Body of pancreas (tissue), 4 donors: ENCODE measurements around the gene UBAP1. TPM values are rescaled to one million over a fixed set of nuclear protein-coding genes. Genes with fewer than 3 reads are reported as not detected.
A peak's percentile ranks its signal among the peaks of the same experiment; 100 is the strongest.
"Not testable (repeated sequence)": the region's sequence is repeated elsewhere in the genome, so short reads cannot be mapped to it uniquely, and the experiment has no call there.

Source experiments
- ATAC-seq: fragments of 150-250 bp; one replicate; pipeline ENCODE4 v1.9.1; 2016
- DNase-seq, 4 donors: peaks; one replicate each; pipeline ENCODE4 v3.0.0-alpha.2; 2019
- H3K27ac ChIP-seq, 4 donors: fragments of 200-600 bp; sonication (generic); 1 replicate in 3 of 4; 2 replicates in 1 of 4; pipeline versions ENCODE4 v1.5.1 to v1.6.1; 2016 to 2019; ENCODE audit warnings: mild to moderate bottlenecking in 1 of 4, mixed read lengths in 1 of 4, moderate library complexity in 1 of 4
- H3K27me3 ChIP-seq, 2 donors: fragments of 200-600 bp; sonication (generic); one replicate each; pipeline ENCODE4 v1.6.0; 2016; ENCODE audit warnings: mild to moderate bottlenecking in 1 of 2
- H3K36me3 ChIP-seq, 2 donors: fragments of 200-600 bp; sonication (generic); replicated peaks in 1 of 2; 2 replicates each; pipeline ENCODE4 v1.5.1; 2016; ENCODE audit warnings: low read depth in 2 of 2; ENCODE audit not compliant: insufficient read depth in 1 of 2
- H3K4me1 ChIP-seq: fragments of 200-600 bp; sonication (generic); one replicate; pipeline ENCODE4 v1.6.0; 2016
- H3K4me3 ChIP-seq, 2 donors: fragments of 200-600 bp; sonication (generic); 1 replicate in 1 of 2; 2 replicates in 1 of 2; pipeline ENCODE4 v1.5.1; 2016 to 2019
- H3K9me3 ChIP-seq, 3 donors: fragments of 200-600 bp; sonication (generic); 1 replicate in 2 of 3; 2 replicates in 1 of 3; pipeline ENCODE4 v1.5.1; 2016
- POLR2A ChIP-seq, 3 donors: fragments of 450-650 bp; IDR thresholded peaks; one replicate each; pipeline ENCODE4 v1.6.1; 2016; ENCODE audit warnings: antibody characterized with exemption in 3 of 3, mild to moderate bottlenecking in 2 of 3
- WGBS, 2 donors: methylation state at CpG; one replicate each; pipeline ENCODE4 v1.1.5; 2017; 5-methylcytosine and 5-hydroxymethylcytosine counted together
- intact Hi-C: fragments of 100-400 bp; cut with DNase I; formaldehyde crosslinking; loops from one replicate; pipeline ENCODE4 v1.15.1; 2023
- total RNA-seq, 2 donors: library from RNA; depleted of rRNA; stranded (reverse); fragments of >200 nt; gene quantifications; one replicate each; pipeline ENCODE4 v1.1.0, GENCODE V29; 2016
- TF ChIP-seq, protein P1 (sequence below), 7 experiments: fragments of 450-650 bp in 4 of 7; fragments of 200-600 bp in 3 of 7; sonication (generic) in 3 of 7; IDR thresholded peaks; one replicate each; pipeline ENCODE4 v1.5.1; 2016 to 2019; ENCODE audit warnings: antibody characterized with exemption in 7 of 7

UBAP1 gene
- total RNA-seq, 2 donors from 2014 or later: 18.9 to 19.1 TPM

DNA sequence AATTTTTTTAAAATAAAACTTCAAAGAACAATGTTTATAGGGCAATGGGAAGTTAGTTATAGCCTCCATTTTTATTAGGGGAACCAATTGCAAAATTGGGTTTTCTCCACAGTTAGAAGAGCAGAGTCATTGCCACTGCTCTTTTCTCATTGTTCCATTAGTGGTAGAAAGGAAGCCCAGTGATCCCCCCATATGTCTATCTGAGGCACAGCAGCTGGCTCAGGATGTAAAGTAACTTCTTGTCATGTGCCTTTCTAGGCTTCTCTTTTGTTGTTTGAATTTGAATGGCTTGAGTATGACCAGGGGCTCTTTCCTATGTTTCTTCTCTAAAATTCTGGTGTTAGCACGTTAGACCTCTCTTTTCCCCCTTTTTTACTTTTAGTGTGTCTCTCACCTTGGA lies 61.2 kb downstream of the UBAP1 start:
- no peak overlapping the region for H3K4me3 ChIP-seq
- intact Hi-C loops: no loop called here
- no peak for TF ChIP-seq POLR2A (IDR thresholded peaks at IDR 0.05)
- TF ChIP-seq, protein P1, sequence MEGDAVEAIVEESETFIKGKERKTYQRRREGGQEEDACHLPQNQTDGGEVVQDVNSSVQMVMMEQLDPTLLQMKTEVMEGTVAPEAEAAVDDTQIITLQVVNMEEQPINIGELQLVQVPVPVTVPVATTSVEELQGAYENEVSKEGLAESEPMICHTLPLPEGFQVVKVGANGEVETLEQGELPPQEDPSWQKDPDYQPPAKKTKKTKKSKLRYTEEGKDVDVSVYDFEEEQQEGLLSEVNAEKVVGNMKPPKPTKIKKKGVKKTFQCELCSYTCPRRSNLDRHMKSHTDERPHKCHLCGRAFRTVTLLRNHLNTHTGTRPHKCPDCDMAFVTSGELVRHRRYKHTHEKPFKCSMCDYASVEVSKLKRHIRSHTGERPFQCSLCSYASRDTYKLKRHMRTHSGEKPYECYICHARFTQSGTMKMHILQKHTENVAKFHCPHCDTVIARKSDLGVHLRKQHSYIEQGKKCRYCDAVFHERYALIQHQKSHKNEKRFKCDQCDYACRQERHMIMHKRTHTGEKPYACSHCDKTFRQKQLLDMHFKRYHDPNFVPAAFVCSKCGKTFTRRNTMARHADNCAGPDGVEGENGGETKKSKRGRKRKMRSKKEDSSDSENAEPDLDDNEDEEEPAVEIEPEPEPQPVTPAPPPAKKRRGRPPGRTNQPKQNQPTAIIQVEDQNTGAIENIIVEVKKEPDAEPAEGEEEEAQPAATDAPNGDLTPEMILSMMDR (IDR thresholded peaks at IDR 0.05): no peak
- H3K36me3 ChIP-seq: peaks cover 0 to 9% of the 10 kb centered on the region in 2 donors
- DNase-seq (no peak), ATAC-seq (no peak)
- 46 to 67% methylated on average over 1 of the region's 1 CpG for WGBS, 2 donors
- H3K9me3 ChIP-seq: no peaks in the 10 kb centered on the region
- H3K27me3 ChIP-seq: no peaks in the 10 kb centered on the region
- H3K27ac ChIP-seq: no peak overlapping the region
- peaks cover 10% of the 10 kb centered on the region for H3K4me1 ChIP-seq

DNA sequence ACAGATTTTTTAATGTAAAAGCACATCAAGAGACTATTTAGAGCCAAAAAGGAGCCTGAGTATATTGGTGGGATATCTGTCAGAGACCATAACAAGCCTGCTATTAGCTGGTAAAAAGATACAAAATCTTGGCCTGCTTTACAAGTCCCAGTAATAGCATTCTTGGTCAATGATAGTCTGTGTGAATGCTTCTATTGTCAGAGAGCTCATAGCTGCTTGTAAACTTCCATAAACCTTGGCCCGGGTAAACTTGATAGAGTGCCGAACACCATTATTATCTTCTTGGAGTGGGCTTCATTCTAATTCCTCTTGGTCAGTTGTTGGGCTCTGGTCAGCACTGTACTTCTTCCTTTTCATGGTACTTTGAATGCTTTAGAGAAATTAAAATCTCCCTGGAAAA lies 64.0 kb downstream of the UBAP1 start:
- no peaks in the 10 kb centered on the region for H3K27me3 ChIP-seq
- intact Hi-C loops: no loop called here
- no peaks in the 10 kb centered on the region for H3K9me3 ChIP-seq
- TF ChIP-seq POLR2A (IDR thresholded peaks at IDR 0.05): no peak
- TF ChIP-seq, protein P1 (IDR thresholded peaks at IDR 0.05): no peak
- H3K36me3 ChIP-seq: peaks cover 0 to 7% of the 10 kb centered on the region in 2 donors
- WGBS, 2 donors: 63 to 71% methylated on average over 2 of the region's 2 CpGs
- no peak overlapping the region for H3K4me3 ChIP-seq
- H3K4me1 ChIP-seq: peaks cover 10% of the 10 kb centered on the region
- ATAC-seq: no peak
- peak overlapping the region in 2 of 4 donors; percentile 12 to 37 for H3K27ac ChIP-seq
- no peak for DNase-seq

GRCh38 chr9:34245212-34245611 lies 66.4 kb downstream of the UBAP1 start:
- intact Hi-C loops, H3K4me3 ChIP-seq, DNase-seq, H3K27ac ChIP-seq, ATAC-seq, H3K4me1 ChIP-seq, H3K9me3 ChIP-seq, H3K27me3 ChIP-seq: not testable (repeated sequence)
- peaks cover 0 to 14% of the 10 kb centered on the region in 2 donors for H3K36me3 ChIP-seq
- no CpG with 5 or more reads among the region's 2 CpGs for WGBS, 2 donors

- Histone ChIP-seq H3K27me3 (no peaks in the 10 kb centered on the region), H3K9me3 (no peaks in the 10 kb centered on the region), H3K4me3 (no peak overlapping the region), H3K27ac (no peak overlapping the region), H3K36me3 (peaks cover 0 to 21% of the 10 kb centered on the region in 2 donors), H3K4me1 (peaks cover 10% of the 10 kb centered on the region)
- WGBS, 2 donors: 76% methylated on average over 2 of the region's 2 CpGs
- intact Hi-C loops: no loop called here
- DNase-seq (no peak), ATAC-seq (no peak)
- no peak for TF ChIP-seq POLR2A (IDR thresholded peaks at IDR 0.05)
These were observed 67.6 kb downstream of the UBAP1 start for GRCh38 chr9:34246453-34246852.

DNA sequence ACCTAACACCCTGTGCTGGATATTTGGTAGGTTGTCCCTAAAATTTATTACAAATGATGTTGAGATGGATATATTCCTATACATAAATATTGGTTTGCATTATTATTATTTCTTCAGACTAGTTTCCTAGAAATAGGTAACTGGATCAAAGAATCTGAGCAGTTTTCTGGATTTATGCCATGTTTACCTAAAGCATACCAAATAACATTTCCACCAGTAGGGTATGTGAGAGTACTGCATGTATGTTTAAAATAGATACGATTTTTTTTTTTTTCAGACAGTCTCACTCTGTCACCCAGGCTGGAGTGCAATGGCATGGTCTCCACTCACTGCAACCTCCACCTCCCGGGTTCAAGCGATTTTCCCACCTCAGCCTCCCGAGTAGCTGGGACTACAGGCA lies 68.9 kb downstream of the UBAP1 start:
- H3K4me3 ChIP-seq, H3K27me3 ChIP-seq, H3K27ac ChIP-seq, ATAC-seq, DNase-seq, intact Hi-C loops, H3K9me3 ChIP-seq: not testable (repeated sequence)
- peaks cover 0 to 14% of the 10 kb centered on the region in 2 donors for H3K36me3 ChIP-seq
- 77 to 80% methylated on average over 4 of the region's 4 CpGs for WGBS, 2 donors
- peaks cover 12% of the 10 kb centered on the region for H3K4me1 ChIP-seq

- H3K9me3 ChIP-seq: no peaks in the 10 kb centered on the region
- H3K27me3 ChIP-seq: no peaks in the 10 kb centered on the region
- no peak overlapping the region for H3K4me3 ChIP-seq
- TF ChIP-seq, protein P1 (IDR thresholded peaks at IDR 0.05): no peak
- ATAC-seq (no peak), DNase-seq (no peak)
- peaks cover 10% of the 10 kb centered on the region for H3K4me1 ChIP-seq
- H3K27ac ChIP-seq: no peak overlapping the region
- intact Hi-C loops: no loop called here
- peaks cover 0 to 14% of the 10 kb centered on the region in 2 donors for H3K36me3 ChIP-seq
- 88 to 90% methylated on average over 7 of the region's 7 CpGs for WGBS, 2 donors
These were observed 70.4 kb downstream of the UBAP1 start for GRCh38 chr9:34249274-34249673.
